SKM-1 treated with dmso at 0.1 percent for 144 hours (cell line): ENCODE data around the gene GALC.

ENCODE experiments used
- DNase-seq: peaks from one replicate; lab custom pipeline; 2025; ENCODE audit not compliant: unreplicated experiment; lab: John Stamatoyannopoulos, UW

GALC gene

GRCh38 chr14:87960013-87960787 lies 32.8 kb downstream of the GALC start:
- DNase-seq: no peak

DNA sequence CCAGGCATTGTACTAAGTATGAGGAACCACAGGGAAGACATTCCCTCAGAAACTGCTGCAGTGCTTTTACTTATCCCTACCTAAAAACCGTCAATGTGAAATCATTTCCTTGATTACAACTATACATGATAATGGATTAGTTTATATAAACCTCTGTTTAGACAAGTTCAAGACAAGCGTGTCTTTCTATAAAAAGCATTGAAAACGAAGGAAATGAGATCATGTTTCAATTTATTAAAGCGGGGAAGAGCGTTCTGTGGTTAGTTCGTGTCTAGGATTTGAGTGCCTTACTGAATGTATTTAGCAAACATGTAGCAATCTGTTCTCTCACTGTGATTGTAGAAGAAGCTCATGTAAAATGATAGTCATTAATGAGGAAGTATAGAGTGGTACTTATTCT lies 37.5 kb downstream of the GALC start:
- DNase-seq: no peak

GRCh38 chr14:87952307-87953094 lies 40.5 kb downstream of the GALC start:
- no peak for DNase-seq

- peak; percentile 3 for DNase-seq
Measured at GRCh38 chr14:87944987-87945604, 47.9 kb downstream of the GALC start.

DNA sequence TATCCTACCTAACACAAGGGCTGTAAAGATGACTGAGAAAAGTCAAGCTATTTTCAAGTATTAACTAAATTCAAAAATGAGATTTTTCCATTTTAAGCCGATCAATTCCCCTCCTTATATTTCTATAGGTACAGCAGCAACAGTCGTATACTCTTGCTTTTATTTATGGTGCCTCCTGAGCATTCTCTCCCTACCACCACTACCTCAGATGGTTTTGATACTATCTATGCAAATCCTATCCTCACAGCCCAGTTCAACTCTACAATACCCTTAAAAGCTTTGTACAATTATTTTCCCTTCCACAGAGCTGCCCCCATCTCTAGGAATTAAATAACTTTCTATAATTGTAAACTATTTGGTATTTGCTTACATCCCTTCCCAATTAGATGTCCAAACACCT lies 52.1 kb downstream of the GALC start:
- no peak for DNase-seq

- DNase-seq: no peak
Measured at GRCh38 chr14:87940382-87940781, 52.6 kb downstream of the GALC start.

GRCh38 chr14:87935886-87936285 lies 57.1 kb downstream of the GALC start:
- DNase-seq: no peak

- no peak for DNase-seq
Measured at GRCh38 chr14:87935081-87935828, 57.7 kb downstream of the GALC start.

DNA sequence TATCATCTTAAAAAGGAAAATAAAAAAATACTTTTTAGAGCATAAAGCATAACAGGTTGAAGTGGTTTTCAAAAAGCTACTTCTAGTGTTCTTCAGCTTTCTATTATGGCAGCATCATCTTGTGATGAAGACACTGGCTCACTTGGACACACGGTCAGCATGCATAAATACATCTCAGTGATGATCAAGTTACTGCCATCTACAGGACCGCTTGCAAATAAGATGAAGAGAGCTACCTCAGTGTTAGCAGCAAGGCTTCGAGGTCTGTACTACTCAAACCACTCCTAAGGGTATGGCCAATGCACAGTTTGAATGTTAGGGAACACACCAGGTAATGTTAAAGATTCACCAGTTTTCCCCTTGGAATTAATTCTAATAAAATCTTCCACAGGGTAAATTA lies 58.8 kb downstream of the GALC start:
- DNase-seq: no peak

DNA sequence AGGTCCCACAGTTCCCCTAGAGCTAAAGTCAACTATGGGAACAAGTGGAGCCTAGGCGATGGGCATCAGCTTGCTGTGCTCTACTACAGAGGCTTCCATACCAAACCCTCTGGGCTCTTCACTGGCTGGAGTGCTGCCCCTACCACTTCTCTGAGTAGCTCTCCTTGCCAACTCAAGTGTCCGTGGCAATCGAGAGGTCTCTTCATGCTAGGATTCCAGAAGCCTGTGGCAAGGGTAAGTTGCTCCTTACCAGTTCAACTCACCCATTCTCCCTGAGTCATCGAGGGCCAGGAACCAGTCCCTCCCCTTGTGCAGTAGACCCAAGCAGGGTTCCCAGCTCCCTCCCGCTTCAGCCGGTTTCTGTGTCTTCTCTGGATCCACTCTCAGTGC lies 76.1 kb downstream of the GALC start:
- DNase-seq: no peak

DNA sequence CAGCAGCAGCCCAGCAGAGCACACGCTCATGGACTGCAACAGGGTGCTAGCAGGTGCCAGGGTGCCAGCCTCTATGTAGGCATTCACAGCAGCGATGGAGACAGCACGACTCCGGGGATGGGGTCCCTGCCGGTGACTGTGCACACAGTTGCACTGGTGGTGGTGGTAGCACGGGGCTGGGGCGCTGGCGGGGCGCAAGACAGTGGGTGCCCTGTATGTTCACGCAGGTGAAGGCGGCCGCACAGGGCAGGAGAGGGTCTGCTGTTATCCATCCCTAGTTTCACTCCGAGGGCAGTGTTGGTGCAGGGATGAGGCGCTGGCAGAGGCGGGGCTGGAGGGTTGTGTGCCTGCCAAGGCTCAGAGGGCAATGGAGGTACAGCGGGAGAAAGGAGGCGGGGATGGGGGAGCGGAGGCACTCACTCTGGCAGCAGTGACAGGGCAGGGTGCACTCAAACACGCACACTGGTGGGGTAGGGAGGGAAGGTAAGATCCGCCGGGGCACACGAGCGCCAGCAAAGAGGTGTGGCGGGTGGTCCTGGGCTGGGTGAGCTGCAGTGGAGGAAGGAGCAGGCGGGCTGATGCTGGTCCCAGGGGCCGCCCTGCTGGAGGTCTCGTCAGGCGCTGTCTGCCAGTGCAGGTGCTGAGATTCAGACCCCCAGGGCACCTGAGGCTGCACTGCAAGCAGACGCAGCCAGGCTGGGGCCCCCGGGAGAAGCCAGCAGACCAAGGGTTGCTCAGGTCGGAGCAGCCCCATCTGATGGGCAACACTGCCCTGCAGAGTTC lies 76.7 kb downstream of the GALC start:
- no peak for DNase-seq

DNA sequence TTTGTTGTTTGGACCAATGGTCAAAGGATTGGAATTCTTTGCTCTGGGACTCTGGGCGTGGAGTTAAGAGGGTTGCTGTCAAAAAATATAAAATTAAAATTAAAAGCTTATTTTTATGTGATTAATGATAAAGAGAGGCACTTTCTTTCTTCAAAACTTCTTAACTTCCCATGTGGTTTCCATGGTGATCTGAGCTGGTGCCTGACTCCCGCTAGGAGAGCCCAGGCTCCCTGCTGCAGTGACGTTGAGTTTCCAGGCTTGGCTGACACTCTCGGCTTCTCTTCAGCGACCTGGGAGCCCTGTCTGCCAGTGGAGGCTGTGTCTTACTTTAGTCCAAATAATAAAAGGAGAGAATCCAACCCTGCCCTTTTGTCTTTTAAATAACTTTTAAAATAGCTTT lies 84.4 kb downstream of the GALC start:
- DNase-seq: no peak

DNA sequence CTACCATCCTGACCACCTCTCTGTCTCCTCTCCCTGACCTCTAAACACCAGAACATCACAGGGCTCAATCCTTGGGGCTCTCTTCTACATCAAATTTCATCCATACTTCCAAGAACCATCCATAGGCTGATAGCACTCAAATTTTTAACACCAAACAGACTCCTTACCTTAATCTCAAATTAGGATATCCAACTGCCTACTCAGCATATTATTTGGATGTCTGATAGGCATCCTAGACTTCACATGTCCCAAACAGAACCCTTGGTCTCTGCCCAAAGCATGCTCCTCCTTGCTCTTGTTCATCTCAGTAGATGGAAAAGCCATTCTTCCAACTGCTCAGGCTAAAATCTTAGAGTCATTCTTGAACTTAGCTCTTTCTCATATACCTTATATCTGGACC lies 91.3 kb downstream of the GALC start:
- DNase-seq: no peak

DNA sequence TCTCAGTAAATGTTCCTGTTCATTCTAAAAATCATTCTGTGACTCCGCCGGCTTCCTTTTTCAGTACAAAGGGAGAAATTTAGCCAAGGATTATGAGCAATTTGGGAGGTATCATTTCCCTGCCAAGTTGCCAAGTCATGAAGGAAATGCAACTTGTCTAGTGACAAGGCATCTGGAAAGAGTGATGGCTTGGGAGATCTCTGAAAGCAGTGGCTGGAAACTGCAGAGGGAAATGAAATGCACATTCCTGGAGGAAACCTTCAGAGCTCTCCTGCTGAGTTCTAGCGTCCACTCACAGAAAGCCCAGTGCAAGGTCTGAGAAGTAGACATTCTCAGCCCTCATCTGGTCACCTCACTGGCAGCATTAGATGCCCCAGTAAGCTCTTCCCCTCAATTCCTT lies 91.7 kb downstream of the GALC start:
- no peak for DNase-seq

DNA sequence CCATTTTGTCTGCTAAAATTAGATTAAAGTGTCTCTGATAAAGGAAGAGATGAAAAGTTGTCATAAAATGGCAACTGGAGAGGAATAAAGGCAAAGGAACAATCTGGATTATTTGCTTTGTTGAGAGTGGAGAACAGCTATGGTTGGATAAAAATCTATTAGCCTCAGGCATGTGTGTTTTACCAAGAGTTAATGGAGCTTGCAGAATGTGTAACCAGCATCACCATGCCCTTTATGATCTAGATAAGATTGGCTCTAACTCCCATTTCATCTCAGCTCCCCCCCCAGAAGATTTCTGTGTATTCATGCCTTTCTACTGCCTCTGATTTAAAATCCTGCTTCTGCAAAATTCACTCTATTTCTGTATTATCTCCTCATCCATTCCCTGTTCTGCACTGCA lies 93.8 kb downstream of the GALC start:
- no peak for DNase-seq

- no peak for DNase-seq
Measured at GRCh38 chr14:87898301-87898700, 94.7 kb downstream of the GALC start.

DNA sequence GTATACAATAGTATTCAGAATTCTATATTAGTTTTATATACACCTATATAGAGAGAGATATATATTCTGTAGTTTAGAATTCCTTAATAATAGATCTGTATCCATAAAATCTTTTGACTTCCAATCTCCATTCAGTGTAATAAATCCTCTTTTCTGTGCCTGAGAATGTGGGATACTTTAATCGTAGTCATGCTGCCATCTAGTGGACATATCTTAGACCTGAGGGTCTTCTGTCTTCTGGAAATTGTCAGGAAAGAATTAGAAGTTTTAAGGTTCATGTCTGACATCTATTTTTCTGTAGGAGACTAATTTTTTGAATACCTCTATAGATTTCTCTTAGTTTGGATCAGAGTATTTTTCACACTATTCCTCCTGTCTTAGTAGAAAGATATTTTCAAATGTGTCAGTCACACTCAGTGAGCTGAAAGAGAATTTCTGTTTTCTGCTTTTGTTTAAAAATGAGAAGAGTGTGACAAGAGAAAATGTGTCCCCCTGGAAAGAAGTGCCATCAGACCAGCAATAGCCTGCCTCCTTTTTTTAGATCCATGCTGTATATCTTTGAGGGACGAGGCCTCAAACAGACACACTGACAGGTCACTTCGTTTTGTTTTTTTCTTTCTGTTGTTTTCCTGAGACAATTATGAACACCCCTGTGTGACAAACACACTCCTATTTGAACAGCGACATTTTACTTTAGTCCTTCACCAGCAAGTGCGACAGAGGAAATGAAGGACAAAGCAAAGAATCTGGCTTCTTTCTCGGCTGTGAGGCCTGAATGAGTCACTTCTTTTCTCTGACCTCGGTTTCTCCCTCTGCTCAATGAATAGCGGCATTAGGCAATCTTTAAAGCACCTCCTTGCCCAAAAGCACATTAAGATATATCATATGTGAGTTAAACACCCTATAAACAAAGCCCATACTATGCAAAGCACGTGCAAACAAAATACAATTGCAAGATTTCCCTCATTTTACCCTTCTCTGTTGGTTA lies 96.3 kb downstream of the GALC start:
- peak; percentile 3 for DNase-seq

GRCh38 chr14:87894920-87895319 lies 98.1 kb downstream of the GALC start:
- DNase-seq: no peak

DNA sequence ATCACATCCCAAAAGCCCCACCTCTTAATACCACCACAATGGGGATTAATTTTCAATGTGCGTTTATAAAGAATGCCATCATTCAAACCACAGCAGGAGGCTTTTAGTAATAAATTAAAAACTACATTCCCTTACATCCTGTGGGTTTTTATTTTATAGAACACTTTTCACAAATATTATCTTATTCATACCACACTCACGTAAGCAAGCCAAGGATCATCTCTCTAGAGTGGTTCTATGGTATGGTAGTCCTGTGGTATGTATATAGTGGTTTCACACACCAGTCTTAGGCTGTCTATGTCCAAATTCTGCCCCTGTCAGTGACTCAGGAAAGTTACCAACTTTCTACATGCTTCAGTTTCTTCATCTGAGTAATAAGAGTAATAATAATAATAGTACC lies 100.2 kb downstream of the GALC start:
- no peak for DNase-seq
